ENCODE measurements around the gene ELAVL2. TPM values are rescaled to one million over a fixed set of nuclear protein-coding genes. Genes with fewer than 3 reads are reported as not detected.

ELAVL2 gene
- total RNA-seq, 4 donors from 2014 or later, result 0.13 to 0.62 (median 0.25) TPM; not detected in 1

- Histone ChIP-seq H3K4me1 (peaks cover 0 to 5% (median 0%) of the 10 kb centered on the region in 3 donors), H3K36me3 (no peaks in the 10 kb centered on the region), H3K27ac (no peak overlapping the region), H3K27me3 (no peaks in the 10 kb centered on the region), H3K9me3 (no peaks in the 10 kb centered on the region), H3K4me3 (no peak overlapping the region)
- ATAC-seq, result no peak
- no peak for TF ChIP-seq CTCF (IDR thresholded peaks at IDR 0.05)
- TF ChIP-seq EP300 (IDR thresholded peaks at IDR 0.05), result no peak
- no peak for TF ChIP-seq POLR2AphosphoS5 (IDR thresholded peaks at IDR 0.05)
- TF ChIP-seq POLR2A (IDR thresholded peaks at IDR 0.05), result no peak
- WGBS, 2 donors (ENCODE audit: low coverage in 1 of 2), result 63 to 86% methylated on average over 3 of the region's 3 CpGs
These were observed 61.8 kb downstream of the ELAVL2 start for GRCh38 chr9:23764219-23764618.

GRCh38 chr9:23754551-23754950 is 71.5 kb downstream of the ELAVL2 start:
- no peaks in the 10 kb centered on the region for H3K27me3 ChIP-seq
- H3K9me3 ChIP-seq, result no peaks in the 10 kb centered on the region
- TF ChIP-seq POLR2AphosphoS5 (IDR thresholded peaks at IDR 0.05), result no peak
- no peak for TF ChIP-seq POLR2A (IDR thresholded peaks at IDR 0.05)
- TF ChIP-seq CTCF (IDR thresholded peaks at IDR 0.05), result no peak
- no peak for TF ChIP-seq EP300 (IDR thresholded peaks at IDR 0.05)
- no peaks in the 10 kb centered on the region for H3K36me3 ChIP-seq
- H3K27ac ChIP-seq, result no peak overlapping the region
- H3K4me3 ChIP-seq, result no peak overlapping the region
- H3K4me1 ChIP-seq, result no peaks in the 10 kb centered on the region
- 75 to 100% methylated on average over 2 to 5 of the region's 5 CpGs for WGBS, 2 donors (ENCODE audit: low coverage in 1 of 2)
- ATAC-seq, result no peak

- no peak for TF ChIP-seq POLR2A (IDR thresholded peaks at IDR 0.05)
- no peak for TF ChIP-seq CTCF (IDR thresholded peaks at IDR 0.05)
- TF ChIP-seq POLR2AphosphoS5 (IDR thresholded peaks at IDR 0.05), result no peak
- TF ChIP-seq EP300 (IDR thresholded peaks at IDR 0.05), result no peak
- H3K27me3 ChIP-seq, result no peaks in the 10 kb centered on the region
- no peak for ATAC-seq
- 71 to 90% methylated on average over 3 to 4 of the region's 4 CpGs for WGBS, 2 donors (ENCODE audit: low coverage in 1 of 2)
- H3K36me3 ChIP-seq, result no peaks in the 10 kb centered on the region
- no peak overlapping the region for H3K27ac ChIP-seq
- no peaks in the 10 kb centered on the region for H3K4me1 ChIP-seq
- no peaks in the 10 kb centered on the region for H3K9me3 ChIP-seq
- no peak overlapping the region for H3K4me3 ChIP-seq
These were observed 73.2 kb downstream of the ELAVL2 start for GRCh38 chr9:23752859-23753258.

- H3K4me1 ChIP-seq, result no peaks in the 10 kb centered on the region
- TF ChIP-seq EP300 (IDR thresholded peaks at IDR 0.05) (no peak), POLR2A (IDR thresholded peaks at IDR 0.05) (no peak), CTCF (IDR thresholded peaks at IDR 0.05) (no peak), POLR2AphosphoS5 (IDR thresholded peaks at IDR 0.05) (no peak)
- H3K4me3 ChIP-seq, result no peak overlapping the region
- no peaks in the 10 kb centered on the region for H3K27me3 ChIP-seq
- no peak for ATAC-seq
- no peak overlapping the region for H3K27ac ChIP-seq
- H3K36me3 ChIP-seq, result no peaks in the 10 kb centered on the region
- H3K9me3 ChIP-seq, result no peaks in the 10 kb centered on the region
- 78 to 93% methylated on average over 4 of the region's 4 CpGs for WGBS, 2 donors (ENCODE audit: low coverage in 1 of 2)
These were observed 74.4 kb downstream of the ELAVL2 start for GRCh38 chr9:23751633-23752032.

GRCh38 chr9:23750808-23751207 is 75.2 kb downstream of the ELAVL2 start:
- Histone ChIP-seq H3K9me3 (no peaks in the 10 kb centered on the region), H3K27me3 (no peaks in the 10 kb centered on the region), H3K36me3 (no peaks in the 10 kb centered on the region), H3K4me3 (no peak overlapping the region), H3K27ac (no peak overlapping the region), H3K4me1 (no peaks in the 10 kb centered on the region)
- TF ChIP-seq POLR2A (IDR thresholded peaks at IDR 0.05), result no peak
- no peak for TF ChIP-seq POLR2AphosphoS5 (IDR thresholded peaks at IDR 0.05)
- TF ChIP-seq CTCF (IDR thresholded peaks at IDR 0.05), result no peak
- no peak for TF ChIP-seq EP300 (IDR thresholded peaks at IDR 0.05)
- ATAC-seq, result no peak
- WGBS, 2 donors (ENCODE audit: low coverage in 1 of 2), result 88 to 98% methylated on average over 3 of the region's 3 CpGs
